ENCODE measurements around the gene ANKRD11.

Gene ANKRD11

DNA sequence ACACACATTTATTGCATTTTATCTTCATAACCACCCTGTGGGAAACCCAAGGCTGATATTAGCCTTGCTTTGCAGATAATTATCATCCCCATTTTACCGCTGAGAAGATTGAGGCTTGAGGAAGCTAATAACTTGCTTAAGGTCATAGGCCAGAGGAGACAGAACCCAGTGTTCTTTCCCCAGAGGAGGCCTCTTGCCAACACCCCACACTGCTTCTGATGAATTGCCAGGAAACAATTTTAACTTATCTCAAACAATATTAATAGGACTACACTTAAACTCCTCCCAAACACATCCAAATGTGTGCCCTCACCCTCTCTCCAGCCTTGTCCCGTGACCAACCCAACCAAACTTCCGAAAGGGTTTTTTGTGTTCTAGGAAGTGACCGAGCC, 15.7 kb upstream of the ANKRD11 start:
- no peak for DNase-seq

DNA sequence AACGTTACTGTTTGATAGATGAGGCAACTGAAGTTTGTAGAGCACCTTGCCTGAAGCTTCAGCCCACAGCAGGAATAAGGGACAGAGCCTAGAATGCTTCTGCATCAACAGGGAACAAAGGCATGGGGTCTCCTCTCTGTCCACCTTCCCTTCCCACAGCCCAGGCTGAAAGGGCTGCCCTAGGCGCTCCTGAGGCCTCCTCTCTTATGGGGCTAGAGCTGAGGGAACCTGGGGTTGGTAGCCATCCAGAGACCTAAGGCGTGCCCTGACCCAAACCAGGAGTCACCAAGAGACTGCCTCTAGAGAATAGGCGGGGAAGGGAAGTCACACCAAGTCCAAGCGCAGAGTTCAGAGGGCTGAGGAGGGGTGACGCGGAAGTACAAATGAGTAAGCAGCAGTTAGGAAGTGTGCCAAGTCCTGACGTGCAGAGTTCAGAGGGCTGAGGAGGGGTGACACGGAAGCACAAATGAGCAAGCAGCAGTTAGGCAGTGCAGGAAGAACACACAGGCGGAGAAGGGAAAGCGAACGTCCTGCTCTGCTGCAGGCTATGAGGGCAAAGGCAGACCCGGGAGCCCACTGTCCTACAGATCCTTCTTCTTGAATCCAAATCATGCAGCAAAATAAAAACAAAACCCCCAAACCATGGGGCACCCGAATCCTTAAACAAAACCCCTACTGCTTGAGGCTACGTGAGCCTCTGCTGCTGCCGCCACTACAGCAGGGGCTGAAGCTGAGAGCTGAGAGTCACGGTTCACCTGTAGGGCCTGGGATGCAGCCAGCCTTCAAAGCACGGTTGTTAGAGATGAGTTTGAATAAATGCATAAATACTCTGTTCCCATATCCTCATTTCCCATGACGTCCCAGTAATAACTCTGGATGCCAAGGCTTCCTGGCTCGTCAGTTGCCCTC, 15.1 kb upstream of the ANKRD11 start:
- peak; percentile 94 for DNase-seq

DNA sequence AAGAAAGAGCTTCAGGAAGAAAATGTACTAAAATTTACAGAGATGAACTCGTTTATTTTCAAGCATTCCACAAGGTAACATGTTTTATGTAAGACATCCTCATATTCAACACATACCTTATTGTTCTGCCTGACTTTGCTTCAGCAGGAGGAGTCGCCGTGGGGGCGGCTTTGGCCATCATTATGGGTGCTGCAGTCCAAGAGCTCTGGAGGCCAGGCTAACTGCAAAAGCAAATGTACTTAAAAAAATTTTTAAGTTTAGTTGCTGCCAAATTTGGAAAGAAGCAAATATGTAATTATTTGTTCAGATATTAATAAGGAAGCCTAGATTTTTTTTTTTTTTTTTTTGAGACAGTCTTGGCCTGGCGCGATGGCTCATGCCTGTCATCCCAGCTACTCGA, 13.7 kb upstream of the ANKRD11 start:
- no peak for DNase-seq

DNA sequence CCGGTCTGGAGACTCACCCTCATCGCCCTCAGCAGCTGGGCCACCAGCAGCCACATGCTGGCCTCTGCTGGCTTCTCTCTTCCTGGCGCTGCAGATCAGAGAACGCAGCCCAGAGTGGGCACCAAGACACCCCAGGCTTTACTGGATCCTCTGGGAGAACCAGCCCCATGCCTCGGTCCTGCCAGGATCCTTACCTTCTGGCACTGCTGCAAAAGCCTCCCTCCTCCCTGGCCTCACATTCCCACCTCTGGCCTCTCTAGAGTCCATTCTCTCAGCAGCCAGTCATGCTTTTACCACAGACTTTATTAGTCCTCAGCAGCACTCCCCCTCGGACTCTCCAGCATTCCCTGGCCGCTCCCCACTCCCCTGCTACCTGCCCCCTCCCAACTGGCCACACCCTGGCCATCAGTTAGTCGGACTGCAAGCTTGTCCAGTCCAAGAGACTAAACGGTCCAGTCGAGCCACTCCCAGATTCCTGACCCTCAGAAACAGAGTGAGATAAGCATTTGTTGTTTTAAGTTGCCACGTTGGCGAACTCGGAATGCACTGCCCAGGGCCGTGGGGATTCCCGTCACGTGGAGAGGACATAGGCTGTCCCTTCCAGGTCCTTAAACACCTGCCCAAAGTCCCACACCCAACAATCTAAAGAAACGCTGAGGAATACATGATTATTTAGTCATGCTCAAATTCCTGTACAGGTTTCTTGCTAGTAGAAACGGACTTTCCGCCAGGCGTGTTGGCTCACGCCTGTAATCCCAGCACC, 11.9 kb upstream of the ANKRD11 start:
- DNase-seq, result no peak

DNA sequence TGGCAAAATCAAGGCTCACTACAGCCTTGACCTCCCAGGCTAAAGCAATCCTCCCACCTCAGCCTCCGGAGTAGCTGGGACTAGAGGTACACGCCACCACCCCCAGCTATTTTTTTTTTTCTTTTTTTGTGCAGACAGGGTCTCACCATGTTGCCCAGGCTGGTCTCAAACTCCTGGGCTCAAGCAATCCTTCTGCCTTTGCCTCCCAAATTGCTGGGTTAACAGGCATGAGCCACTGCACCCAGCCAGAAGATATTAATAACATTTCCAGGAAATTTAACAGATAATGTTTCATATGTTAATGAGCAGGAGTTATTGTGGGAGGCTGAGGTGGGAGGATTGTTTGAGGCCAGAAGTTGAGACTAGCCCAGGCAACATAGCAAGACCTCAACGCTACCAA, 9.4 kb upstream of the ANKRD11 start:
- DNase-seq, result no peak

DNA sequence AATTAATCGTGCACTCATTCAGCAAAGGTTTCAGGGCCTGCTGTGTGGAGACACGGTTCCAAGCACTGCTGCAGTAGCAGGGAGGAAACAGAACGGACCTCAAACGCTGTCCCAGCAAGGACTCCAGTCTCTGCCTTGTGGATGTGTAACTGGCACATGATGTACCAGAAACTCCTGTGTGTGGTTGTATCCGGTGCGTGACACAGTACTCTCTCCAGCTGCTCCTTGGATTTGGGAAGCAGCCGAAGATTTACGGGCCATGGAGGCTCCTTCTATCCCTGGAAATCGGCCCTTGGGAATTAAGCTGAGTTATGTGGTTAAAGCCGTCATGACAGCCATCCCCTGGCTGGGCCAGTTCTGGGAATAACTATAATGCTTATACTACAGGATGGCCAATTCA, 8.5 kb upstream of the ANKRD11 start:
- no peak for DNase-seq

DNA sequence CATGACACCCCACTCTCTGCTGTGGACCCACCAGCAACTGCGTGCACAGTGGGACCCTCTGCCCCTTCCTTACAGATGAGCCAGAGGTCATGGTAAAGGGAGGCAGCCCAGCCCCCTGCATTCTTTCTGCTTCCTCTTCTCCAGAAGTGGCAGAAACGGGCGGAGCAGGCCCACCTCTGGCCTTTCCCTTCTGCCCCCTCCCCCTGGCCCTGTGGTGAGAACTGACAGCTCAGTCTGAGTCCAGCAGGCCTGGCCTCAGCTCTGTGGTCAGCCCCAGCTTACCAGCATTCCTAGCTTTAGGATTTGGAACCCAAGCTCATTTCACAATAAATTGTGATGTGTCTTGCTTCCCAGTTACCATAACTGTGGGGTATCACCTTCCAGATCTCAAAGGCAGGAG, 4.8 kb upstream of the ANKRD11 start:
- DNase-seq, result no peak

DNA sequence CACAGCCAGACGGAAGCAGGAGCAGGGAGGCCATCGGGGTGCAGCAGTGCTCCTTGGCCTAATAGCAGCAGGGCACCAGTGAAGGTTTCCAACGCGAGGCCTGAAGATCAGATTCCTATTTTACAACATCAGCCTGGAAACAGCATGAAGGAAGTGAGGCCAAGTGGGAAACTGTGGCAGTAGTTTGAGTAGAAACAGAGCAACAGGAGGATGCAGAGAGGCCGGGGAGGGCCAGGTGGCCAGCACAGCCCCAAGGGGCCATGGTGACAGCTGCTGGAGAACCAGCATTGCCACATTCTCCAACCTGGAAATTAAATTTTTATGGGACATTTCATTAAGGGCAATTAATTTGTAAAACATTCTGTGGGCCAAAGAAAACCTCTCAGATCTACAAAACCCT, 3.4 kb upstream of the ANKRD11 start:
- no peak for DNase-seq

DNA sequence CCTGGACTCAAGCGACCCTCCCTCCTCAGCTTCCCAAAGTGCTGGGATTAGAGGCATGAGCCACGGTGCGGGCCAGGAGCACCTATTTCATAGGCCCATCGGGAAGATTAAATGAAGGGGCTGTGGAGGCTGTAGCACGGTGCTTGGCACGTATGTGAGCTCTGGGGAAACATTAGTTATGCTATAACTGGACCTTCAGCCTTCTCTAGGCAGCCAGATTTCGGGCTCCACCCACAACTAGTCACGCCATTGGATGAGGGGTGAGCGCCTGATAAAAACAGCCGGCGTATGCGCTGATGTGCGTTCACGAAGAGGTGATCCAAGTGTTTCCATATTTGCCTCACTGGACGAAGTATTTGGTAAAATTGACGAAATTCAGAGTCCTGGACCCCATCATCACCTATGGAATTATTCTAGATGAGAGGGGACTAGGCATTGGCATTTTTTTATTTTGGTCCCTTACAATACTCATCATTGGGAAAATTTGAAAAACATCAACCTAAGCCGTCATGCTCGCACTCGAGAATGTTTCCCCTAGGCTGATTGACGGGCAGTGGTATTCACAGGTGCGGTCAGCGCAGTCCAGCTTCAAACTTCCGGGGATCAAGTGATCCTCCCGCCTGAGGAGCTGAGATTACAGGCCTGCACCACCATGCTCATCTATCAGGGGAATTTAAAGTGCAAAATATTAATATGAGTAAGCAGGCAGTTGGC, 1.8 kb upstream of the ANKRD11 start:
- no peak for DNase-seq

DNA sequence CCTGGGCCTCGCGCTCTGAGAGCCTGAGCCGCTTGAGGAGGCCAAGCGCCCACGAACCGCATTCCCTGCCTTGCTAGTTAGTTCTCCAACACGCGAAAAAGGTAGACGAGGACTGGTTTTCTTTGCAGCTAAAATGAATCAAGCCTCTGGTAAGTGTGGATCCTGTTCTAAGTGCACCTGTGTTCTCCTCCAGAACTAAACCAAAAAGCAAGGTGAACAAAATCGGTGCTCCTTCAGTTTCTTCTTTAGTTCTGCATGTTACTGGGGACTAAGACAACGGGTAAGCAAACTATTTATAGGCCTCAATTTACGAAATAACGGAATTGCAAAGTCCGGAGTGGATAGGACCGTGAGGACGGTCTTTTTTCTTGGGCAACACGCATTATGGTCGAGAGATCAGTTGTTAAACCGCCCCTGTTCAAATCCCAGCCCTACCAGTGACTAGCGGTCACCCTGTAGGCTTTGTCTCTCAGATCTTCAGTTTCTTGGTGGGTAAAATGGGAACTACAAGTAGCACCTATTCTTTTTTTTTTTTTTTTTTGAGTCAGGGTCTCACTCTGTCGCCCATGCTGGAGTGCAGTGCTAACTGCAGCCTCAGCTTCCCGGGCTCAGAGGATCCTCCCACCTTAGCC, 993 bp upstream of the ANKRD11 start:
- DNase-seq, result no peak

DNA sequence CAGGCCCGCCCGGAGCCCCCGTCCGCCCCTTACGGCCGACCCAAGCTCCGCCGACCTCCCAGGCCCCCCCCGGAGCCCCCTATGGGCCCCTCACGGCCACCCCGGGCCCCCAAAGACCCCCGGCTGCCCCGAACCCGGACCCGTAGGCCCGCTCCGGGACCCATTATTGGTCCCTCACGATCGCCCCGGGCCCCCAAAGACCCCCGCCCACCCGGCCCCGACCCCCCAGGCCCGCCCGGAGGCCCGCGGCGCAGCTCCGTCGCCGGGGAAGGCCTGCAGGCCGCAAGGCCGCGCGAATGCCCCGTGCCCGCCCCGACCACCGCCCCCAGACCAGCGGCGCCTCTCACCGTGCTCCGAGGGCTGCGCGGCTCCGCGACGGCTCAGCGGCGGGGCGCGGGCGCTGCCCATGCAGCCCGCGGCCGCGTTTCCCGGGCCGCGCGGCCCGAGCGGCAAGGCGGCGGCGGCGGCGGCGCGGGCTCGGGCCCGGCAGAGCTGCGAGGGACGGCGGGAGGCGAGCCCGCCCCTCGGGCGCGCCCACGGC, 393 bp downstream of the ANKRD11 start:
- no peak for DNase-seq

DNA sequence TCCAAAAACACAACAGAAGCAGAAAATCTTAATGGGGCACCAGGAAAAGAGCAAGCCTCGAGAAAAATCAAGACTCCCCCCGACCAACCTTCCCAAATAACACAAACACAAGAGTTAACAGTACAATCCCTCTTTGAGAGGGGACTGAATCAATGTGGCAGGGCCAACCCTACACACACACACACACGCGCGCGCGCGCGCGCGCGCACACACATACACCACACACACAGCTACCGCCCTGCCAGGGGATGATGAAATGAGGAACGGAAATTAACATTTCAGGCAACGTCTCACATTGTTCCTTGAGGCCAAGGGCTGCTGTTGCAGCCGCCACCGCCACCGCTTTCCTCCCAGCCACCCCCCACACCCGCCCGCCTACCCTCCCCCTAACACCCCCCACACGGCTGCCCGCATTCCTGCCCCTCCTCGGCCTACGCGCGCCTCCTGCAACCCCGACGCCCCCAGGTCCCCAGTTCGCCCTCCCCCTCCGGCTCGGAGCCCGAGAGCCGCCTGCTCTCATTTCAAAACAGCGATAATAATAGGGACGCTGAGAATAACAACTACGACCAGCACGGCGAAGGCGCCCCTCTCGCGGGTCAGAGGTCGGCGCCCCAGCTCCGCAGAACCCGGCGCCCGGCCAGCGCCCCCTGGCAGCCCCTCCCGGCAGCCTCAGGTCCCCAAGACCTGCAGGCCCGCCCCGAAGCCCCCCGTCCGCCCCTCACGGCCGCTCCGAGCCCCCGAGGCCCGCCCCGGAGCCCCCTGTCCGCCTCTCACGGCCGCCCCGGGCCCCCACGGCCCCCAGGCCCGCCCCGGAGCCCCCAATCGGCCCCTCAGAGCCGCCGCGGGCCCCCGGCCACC, 1.1 kb downstream of the ANKRD11 start:
- peak; percentile 93 for DNase-seq

DNA sequence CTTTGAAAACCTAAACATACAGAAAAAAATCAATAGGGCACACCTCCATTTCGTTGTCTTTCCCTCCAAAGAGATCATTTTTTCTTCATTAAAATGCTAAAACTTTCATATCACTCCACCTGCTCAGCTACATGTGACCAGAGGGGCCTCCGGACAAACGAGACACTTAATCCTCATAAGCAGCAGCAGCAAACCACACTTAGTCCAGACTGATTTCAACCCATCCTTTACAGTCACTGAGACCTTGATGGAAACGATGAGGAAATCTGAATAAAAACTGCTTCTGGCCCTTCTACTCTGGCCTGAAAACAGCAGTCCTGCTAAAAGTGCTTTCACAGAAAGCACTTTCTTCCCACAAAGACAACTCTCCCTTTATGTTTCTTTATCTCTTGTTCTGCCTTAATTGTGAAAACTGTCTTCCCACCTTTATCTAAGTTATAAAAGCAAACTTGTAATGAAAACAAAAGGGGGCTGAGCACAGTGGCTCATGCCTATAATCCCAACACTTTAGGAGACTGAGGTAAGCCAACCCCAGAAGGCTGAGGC, 4.6 kb downstream of the ANKRD11 start:
- no peak for DNase-seq

DNA sequence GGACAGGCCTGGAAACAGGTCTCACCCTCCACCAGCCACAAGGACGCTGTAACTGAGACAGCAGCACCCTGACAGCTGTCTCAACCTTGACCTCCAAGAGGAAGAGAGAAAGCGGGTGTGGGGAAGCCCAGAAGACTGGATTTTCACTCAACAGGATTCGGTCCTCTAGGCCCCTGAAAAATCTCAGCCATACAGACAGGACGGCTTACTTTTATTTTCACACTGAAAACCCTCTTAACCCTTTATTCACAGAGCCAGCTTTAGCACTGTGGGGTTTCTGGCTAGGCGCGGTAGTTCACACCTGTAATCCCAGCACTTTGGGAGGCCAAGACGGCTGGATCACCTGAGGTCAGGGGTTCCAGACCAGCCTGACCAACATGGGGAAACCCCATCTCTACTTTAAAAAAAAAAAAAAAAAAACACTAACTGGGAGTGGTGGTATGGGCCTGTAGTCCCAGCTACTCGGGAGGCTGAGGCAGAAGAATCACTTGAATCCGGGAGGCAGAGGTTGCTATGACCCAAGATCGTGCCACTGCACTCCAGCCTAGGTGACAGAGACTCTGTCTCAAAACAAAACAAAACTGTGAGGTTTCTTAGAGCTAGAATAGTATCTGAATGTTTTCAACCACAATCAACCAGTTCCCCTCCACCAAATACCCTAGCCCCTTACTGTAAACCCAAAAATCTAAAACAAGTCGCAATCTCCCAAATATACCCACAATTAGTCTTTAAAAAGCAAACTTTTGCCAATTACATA, 5.3 kb downstream of the ANKRD11 start:
- DNase-seq, result peak; percentile 59

DNA sequence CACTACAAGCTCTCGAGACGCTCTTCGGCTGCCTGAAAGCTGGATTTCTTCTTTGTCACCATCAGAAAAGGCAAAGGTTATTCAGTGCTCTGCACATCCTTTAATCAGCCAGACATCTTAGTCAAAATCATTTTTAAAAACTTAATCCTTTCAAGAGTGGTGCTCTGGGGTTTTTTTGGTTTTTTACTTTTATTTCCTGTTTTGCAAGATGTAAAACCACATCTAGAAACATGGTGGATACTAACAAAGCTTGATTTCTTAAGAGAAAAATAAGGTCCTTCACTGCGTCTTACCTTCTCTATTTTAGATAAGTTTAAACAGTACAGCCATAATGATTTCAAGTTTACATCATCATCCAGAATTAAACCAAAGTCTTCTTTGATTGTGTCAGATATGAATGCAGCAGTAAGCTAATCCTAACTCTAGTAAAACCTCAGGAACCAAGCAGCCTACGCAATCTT, 6.3 kb downstream of the ANKRD11 start:
- DNase-seq, result peak; percentile 50

DNA sequence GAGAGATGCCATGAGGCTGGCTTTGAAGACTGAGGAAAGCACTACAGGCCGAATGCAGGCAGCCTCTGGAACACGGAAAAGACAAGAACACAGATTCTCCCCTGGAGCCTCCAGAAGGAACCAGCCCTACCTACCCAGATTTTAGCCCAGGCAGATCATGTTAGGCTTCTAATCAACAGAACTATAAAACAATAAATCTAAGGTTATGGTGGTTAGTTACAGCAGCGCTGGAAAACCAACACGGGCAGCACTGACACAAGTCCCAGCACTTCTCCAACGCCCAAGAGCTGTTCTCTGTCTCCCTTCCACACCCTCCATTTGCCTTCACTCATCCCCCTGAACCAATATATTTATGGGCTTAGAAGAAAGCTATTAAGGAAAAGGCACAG, 7.5 kb downstream of the ANKRD11 start:
- no peak for DNase-seq

DNA sequence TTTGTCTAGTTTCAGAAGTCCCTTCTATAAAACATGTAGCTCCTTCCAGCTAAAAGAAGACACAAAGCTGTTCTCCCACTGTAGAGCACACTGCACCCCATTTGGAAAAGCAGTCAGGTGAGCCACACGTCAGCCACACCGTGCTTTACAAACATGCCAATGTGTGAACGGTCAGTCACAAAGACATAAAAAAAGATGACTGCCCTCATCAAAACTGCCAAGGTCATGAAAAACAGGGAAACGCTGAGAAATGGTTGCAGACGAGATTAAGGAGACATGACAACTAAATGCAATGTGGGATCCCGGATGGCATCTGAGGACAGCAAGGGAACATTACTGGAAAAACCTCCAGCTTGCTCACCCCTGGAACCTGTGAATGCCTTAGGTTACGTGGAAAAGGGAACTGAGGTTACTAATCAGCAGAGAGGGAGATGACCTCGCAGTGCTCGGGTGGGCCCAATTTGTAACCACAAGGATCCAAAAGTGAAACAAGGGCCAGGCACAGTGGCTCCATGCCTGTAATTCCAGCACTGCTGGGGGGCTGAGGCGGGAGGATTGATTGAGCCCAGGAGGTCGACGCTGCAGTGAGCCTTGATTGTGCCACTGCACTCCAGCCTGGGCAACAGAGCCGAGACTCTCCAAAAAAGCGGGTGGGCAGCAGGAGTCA, 8.1 kb downstream of the ANKRD11 start:
- no peak for DNase-seq

DNA sequence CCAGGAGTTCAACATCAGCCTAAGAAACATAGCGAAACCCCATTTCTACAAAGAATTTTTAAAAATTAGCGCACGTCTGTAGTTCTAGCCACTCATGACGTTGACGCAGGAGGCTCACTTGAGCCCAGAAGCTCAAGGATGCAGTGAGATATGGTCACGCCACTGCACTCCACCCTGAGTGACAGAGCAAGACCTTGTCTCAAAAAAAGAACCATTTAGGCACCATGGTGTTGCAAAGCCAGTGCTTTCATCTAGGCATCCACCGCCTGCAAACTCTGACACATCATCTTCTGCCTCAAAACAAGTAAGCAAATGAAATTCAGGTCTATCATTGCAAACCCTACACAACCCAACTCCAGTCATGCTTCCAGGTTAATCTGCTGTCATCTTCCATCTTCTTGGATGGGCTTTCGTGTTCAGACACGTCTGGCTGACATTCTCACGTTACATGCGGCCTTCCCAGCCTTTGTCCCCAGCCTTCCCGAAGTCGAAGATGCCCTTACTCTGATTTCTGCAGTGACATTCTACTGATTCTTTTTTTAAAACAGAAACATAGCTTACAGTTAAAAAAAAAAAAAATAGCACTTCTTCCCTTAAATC, 8.9 kb downstream of the ANKRD11 start:
- no peak for DNase-seq

DNA sequence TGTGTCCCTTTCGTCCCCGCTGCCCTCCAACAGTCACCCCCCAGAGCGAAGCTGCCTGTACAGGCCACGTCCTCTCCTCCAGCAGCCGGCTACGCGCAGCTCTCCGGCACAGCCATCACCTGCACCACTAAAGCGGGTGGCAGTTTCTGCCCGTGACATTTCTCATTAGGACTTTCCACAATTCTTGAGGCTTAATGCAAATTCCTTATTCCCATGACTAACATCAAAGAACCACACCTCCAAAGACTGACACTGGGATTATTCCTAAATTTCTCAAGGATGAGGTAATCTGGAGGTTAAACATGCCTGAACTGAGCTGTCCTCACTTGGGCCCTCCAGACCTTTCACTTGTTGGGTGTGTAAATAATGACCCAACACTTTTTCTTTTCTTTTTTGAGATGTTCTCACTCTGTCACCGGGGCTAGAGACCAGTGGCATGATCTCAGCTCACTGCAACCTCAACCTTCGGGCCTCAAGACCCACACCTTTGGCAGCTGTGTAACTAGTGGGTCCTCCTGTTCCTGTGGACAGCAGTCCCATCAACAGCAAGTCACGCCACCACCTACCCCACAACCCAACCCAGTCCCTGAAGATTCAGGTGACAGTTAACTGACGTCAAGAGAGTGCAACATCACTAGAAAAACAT, 11.7 kb downstream of the ANKRD11 start:
- DNase-seq, result no peak

Measured in activated CD4-positive, alpha-beta T cell treated with anti-CD3 and anti-CD28 coated beads, Interleukin-2, Interleukin-6, amounts not matched to agents 100 ng/mL and 50 ng/mL, durations not matched to agents 16 hours and 8 hours (primary cell).